KMS-11 (cell line): ENCODE data around the gene NUP214.

Experiments used
- H2AFZ ChIP-seq: fragments of 200-600 bp; sonication (generic); 2 replicates; pipeline ENCODE4 v1.6.1; 2016; ENCODE audit warnings: antibody characterized with exemption, mixed run types, low read depth
- H3K27ac ChIP-seq: fragments of 200-600 bp; sonication (generic); 2 replicates; pipeline ENCODE4 v1.6.1; 2016; ENCODE audit warnings: mild to moderate bottlenecking, mixed run types
- H3K27me3 ChIP-seq: fragments of 200-600 bp; sonication (generic); 2 replicates; pipeline ENCODE4 v1.6.1; 2017; ENCODE audit warnings: mild to moderate bottlenecking, low read depth, mixed run types, moderate library complexity; ENCODE audit not compliant: insufficient read depth
- H3K36me3 ChIP-seq: fragments of 200-600 bp; sonication (generic); 2 replicates; pipeline ENCODE4 v1.6.1; 2017; ENCODE audit warnings: mild to moderate bottlenecking, mixed run types; ENCODE audit not compliant: insufficient read depth
- H3K4me1 ChIP-seq: fragments of 200-600 bp; sonication (generic); 2 replicates; pipeline ENCODE4 v1.6.1; 2016; ENCODE audit warnings: mild to moderate bottlenecking, low read depth, mixed run types; ENCODE audit not compliant: poor library complexity, severe bottlenecking
- H3K4me2 ChIP-seq: fragments of 200-600 bp; sonication (generic); 2 replicates; pipeline ENCODE4 v1.7.0; 2016; ENCODE audit warnings: mild to moderate bottlenecking, mixed run types
- H3K4me3 ChIP-seq: fragments of 200-600 bp; sonication (generic); IDR thresholded peaks from 2 replicates; pipeline ENCODE4 v1.6.1; 2017; ENCODE audit warnings: low read depth, low read length, mixed read lengths; ENCODE audit not compliant: insufficient read depth
- H3K79me2 ChIP-seq: fragments of 200-600 bp; sonication (generic); 2 replicates; pipeline ENCODE4 v1.6.1; 2016; ENCODE audit warnings: low read depth, mixed run types; ENCODE audit not compliant: insufficient read depth
- H3K9ac ChIP-seq: fragments of 200-600 bp; sonication (generic); 2 replicates; pipeline ENCODE4 v1.6.1; 2016; ENCODE audit warnings: mild to moderate bottlenecking, mixed run types
- H4K20me1 ChIP-seq: fragments of 200-600 bp; sonication (generic); 2 replicates; pipeline ENCODE4 v1.6.1; 2016; ENCODE audit warnings: mild to moderate bottlenecking, mixed run types; ENCODE audit not compliant: insufficient read depth
- CTCF ChIP-seq: fragments of 200-600 bp; sonication (generic); conservative IDR thresholded peaks from 2 replicates; pipeline ENCODE4 v1.6.1; 2017; ENCODE audit warnings: low read depth, mild to moderate bottlenecking, antibody characterized with exemption, low read length, moderate library complexity, mixed read lengths

NUP214 gene

GRCh38 chr9:131092030-131092429 is 33.4 kb upstream of the NUP214 start:
- Histone ChIP-seq H3K79me2 (no peaks in the 10 kb centered on the region), H3K4me1 (no peaks in the 10 kb centered on the region), H3K4me3 (no peak overlapping the region), H3K36me3 (no peaks in the 10 kb centered on the region), H3K27me3 (peaks cover 20% of the 10 kb centered on the region), H3K27ac (no peak overlapping the region), H3K4me2 (no peak overlapping the region), H4K20me1 (no peaks in the 10 kb centered on the region), H3K9ac (no peak overlapping the region), H2AFZ (no peak overlapping the region)
- no peak for TF ChIP-seq CTCF

GRCh38 chr9:131092548-131093440 is 32.6 kb upstream of the NUP214 start:
- Histone ChIP-seq H2AFZ (no peak overlapping the region), H4K20me1 (no peaks in the 10 kb centered on the region), H3K4me2 (no peak overlapping the region), H3K79me2 (no peaks in the 10 kb centered on the region), H3K27ac (no peak overlapping the region), H3K27me3 (peaks cover 20% of the 10 kb centered on the region), H3K36me3 (no peaks in the 10 kb centered on the region), H3K9ac (no peak overlapping the region), H3K4me3 (no peak overlapping the region), H3K4me1 (no peaks in the 10 kb centered on the region)
- TF ChIP-seq CTCF = no peak

GRCh38 chr9:131094015-131094414 is 31.4 kb upstream of the NUP214 start:
- H2AFZ ChIP-seq = no peak overlapping the region
- H4K20me1 ChIP-seq = no peaks in the 10 kb centered on the region
- H3K9ac ChIP-seq = no peak overlapping the region
- no peaks in the 10 kb centered on the region for H3K4me1 ChIP-seq
- H3K27ac ChIP-seq = no peak overlapping the region
- no peaks in the 10 kb centered on the region for H3K79me2 ChIP-seq
- H3K27me3 ChIP-seq = peaks cover 29% of the 10 kb centered on the region
- H3K4me3 ChIP-seq = no peak overlapping the region
- no peak overlapping the region for H3K4me2 ChIP-seq
- no peaks in the 10 kb centered on the region for H3K36me3 ChIP-seq
- TF ChIP-seq CTCF = no peak

- H3K9ac ChIP-seq = no peak overlapping the region
- H2AFZ ChIP-seq = no peak overlapping the region
- H3K4me3 ChIP-seq = no peak overlapping the region
- H3K4me2 ChIP-seq = no peak overlapping the region
- no peak for TF ChIP-seq CTCF
- no peak overlapping the region for H3K27ac ChIP-seq
- H3K79me2 ChIP-seq = no peaks in the 10 kb centered on the region
- H4K20me1 ChIP-seq = no peaks in the 10 kb centered on the region
- no peaks in the 10 kb centered on the region for H3K4me1 ChIP-seq
- H3K27me3 ChIP-seq = peaks cover 29% of the 10 kb centered on the region
- no peaks in the 10 kb centered on the region for H3K36me3 ChIP-seq
These were observed 30.8 kb upstream of the NUP214 start for GRCh38 chr9:131094622-131095021.
